NCI-H1092 (cell line): ENCODE measurements around the gene CCDC30.
"Not testable (repeated sequence)": the region's sequence is repeated elsewhere in the genome, so short reads cannot be mapped to it uniquely, and the experiment has no call there.

Experiments used
- DNase-seq: peaks from one replicate; lab custom pipeline; 2025; lab: John Stamatoyannopoulos, UW

Gene CCDC30

DNA sequence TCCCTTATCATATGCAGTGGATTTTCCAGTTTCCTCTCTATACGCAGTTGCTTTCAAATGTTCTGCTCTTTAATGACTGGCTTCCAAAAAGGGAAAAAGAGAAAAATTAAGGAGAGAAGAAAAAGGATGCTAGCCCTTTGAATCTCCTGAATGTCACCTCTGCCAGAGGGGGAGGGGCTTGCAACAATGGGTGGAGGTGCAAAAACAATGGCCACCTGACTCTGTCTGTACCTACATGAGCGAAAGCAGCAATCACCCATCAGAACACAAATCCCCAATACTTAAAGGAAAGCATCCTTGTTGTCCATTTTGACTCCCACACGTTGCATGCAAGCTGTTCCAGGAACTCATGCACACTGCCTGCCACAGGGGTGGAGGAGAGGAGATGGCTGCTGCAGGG, 61.2 kb downstream of the CCDC30 start:
- DNase-seq = no peak

DNA sequence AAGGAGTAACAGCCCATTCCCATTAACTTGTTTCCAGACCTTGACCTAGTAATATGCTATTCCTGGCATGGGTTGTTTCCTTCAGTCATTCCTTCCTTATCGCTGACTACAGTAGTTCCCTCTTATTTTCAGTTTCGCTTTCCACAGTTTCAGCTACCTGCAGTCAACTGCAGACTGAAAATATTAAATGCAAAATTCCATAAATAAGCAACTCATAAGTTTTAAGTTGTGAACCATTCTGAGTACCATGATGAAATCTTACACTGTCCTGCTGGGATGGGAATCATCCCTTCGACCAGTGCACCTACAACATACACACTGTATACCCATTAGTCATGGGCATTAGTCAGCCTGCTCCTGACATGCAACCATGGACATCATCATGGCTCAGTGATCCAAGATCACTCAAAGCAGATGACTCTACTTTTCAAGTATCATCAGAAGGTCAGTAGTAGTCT, 66.7 kb downstream of the CCDC30 start:
- DNase-seq = no peak

DNA sequence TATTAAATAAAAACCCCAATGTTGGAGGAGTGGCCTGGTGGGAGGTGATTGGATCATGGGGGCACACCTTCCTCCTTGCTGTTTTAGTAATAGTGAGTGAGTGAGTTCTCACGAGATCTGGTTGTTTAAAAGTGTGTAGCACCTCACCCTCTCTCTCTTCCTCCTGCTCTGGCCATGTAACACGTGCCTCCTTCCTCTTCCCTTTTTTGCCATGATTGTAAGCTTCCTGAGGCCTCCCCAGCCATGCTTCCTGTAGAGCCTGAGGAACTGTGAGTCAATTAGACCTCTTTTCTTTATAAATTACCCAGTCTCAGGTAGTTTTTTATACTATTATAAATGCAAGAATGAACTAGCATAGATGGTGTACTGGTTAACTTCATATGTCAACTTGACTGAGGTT, 68.0 kb downstream of the CCDC30 start:
- no peak for DNase-seq

DNA sequence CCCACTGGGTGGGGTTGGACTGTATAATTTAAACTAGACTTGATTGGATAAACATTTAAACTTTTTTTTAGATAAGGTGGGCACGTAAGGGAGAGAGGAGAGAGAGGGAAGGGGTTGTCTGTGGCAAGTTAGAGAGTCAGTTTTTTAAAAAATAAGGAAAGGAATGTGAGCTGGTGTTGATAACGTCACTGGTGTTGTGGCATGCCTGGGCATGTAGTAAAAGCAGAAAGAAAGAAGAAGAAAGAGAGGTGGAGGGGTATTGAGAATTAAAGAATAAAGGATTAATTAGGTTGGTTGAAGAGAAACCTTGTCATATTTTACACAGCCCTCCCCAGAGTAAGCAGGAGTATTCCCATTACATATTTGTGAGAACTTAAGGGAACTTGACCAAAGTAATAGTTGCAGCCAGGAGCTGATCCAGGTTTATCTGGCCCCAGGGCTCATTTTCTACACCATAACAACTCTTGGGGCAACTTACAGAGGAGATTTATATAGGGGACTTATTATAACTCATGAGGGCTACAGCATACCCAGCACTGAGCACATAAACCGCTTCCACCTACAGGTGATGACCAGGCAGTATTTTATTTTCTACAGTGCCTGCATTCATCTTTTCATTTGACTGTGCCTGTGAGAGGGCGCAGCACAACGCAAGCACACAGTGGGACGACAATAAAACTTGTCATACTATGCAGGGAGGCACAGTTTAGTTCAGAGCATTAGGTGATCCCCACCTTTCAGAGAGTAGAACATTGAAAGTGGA, 70.2 kb downstream of the CCDC30 start:
- no peak for DNase-seq

DNA sequence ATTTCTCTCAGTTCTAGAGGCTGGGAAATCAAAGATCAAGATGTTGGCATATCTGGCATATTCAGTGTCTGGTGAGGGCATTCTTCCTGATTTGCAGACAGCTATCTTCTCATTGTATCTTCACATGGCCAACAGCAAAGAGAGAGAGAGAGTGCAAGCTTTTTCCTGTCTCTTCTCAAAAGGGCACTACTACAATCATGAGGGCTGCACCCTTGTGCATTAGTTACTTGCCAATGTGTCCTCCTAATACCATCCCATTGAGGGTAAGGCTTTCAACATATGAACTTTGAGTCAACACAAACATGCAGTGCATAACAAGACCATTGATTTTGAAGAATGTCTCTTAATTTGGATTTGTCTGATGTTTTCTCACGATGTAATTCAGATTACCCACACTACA, 78.0 kb downstream of the CCDC30 start:
- no peak for DNase-seq

DNA sequence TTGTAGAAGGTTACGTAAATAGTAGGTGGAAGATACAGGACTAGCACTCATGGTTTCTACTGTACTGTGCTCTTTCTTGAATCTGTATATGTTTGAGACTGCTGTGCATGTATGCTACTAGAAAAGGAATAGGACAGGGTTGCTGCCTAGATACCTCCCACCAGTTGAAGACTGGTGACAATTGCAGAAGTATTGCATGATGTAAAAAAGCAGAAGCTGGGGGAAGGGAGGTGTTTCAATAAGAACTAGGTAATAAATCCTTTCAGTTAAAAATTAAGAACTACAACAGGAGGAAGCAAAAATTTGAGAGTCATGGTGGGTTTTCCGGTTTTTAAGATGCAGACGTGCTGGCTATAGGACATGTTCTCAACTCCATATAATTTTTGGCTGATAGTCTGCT, 88.1 kb downstream of the CCDC30 start:
- no peak for DNase-seq

DNA sequence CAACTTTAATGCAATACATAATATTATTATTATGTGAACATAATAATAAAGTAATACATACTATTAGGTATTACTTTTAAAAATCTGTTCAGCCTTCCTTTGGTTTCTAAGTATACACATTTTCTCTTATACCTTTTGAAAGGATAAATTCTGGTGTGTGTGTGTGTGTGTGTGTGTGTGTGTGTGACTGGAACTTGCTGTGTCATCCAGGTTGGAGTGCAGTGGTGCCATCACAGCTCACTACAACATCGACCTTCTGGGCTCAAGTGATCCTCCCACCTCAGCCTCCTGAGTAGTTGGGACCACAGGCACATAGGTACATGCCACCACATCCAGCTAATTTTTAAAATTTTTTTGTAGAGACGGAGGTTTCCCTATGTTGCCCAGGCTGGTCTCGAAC, 88.5 kb downstream of the CCDC30 start:
- no peak for DNase-seq

DNA sequence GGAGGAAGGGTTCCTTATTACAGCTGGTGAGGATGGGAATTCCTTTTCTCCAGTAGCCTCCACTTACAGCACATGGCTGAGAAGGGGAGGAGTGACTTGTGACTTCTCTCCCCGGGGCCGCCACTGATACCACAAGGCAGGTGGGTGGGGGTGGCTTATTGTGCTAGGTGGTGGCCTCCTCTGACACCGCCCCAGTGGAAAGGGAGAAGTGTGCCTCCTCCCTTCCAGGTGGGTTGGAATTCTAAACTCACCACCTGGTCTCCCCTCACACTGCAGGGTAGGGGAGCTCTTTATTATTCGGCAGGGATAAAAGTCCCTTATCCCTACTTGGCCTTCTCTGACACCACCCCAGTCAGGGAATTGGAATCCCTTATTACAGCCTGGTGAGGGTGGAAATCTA, 89.5 kb downstream of the CCDC30 start:
- DNase-seq = no peak

DNA sequence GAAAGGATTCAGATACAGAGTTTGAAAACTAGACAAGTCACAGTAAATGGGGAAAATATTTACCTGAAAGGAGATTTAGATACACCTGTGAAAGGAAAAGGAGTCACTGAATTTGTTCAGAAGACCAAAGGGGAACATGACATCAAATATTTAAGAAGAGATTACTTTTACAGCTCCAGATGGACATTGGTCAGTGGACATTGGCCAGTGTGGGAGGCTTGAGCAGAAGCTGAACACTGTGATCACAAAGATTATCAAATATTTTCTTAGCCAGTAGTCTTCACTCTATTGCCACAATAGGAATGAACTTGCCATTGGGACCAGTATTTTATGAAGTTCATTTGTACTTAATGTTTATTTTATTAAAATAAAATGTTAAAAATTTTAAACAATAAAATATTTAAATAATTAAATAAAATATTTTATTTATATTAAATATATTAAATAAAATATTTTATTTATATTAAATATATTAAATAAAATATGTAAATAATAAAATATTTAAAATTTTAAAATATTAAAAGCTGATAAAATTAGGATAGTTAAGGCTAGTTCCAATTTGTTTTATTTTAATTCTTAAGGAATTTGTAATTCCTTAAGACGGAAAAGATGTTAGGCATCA, 94.3 kb downstream of the CCDC30 start:
- no peak for DNase-seq

DNA sequence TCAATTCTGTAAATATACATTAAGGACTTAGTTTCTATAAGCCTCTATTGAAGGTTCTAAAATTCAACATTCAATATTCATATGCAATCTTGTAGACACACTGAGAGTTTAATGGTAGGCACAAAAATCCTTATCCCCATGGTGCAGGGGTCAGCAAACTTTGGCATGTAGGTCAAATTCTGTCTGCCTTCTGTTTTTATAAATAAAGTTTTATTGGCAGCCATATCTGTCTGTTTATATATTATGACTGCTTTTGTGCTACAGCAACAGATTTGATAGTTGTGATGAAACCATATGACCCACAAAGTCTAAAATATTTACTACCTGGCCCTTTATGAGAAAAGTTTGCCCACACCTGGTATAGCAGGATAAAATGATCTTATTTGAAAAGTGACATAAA, 104.0 kb downstream of the CCDC30 start:
- DNase-seq = no peak

DNA sequence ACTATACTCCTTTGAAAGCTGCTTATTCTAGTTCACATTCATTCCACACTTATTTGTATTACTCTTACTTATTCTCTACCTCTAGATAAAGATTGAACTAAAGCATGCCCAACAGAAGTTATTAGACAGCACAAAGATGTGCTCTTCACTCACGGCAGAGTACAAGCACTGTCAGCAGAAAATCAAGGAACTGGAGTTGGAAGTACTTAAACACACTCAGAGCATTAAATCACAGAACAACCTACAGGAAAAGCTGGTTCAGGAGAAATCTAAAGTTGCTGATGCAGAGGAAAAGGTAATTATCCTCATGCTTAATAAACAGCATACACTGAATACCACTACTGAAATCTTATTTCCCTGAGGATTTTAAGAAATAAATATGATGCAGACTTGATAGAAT, 113.8 kb downstream of the CCDC30 start:
- no peak for DNase-seq

DNA sequence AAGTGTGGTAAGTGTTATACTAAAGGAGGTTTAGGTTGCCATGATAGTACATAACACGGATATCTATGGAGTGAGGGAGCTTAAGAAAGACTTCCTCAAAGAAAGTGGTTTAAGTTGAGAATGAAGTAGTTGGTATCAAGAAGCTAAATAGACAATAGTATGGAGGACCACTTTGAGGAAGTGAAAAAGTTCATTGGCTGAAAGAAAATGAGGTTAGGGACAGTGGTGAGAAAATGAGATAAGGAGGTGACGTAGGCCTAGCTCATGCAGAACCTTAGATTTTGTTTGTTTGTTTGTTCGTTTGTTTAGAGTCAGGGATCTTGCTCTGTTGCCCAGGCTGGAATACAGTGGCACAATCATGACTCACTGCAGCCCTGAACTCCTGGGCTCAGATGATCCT, 122.9 kb downstream of the CCDC30 start:
- DNase-seq = no peak

DNA sequence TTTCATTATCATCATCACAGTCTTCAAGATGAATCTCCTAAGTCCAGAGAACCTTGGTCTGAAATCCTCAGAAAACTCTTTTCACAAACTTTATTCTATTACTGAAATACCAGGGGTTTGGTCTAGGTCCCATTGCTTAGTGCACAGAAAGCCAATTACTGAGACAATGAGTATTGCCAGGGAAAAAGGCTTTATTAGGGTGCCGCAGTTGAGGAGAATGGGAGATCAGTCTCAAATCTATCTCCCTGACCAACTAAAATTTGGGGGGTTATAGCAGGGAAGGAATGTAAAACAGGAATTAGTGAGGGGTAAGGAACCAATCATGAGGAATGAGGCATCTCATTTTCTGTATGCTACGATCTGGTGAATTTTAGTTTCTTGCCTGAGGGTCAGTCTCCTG, 124.7 kb downstream of the CCDC30 start:
- no peak for DNase-seq

DNA sequence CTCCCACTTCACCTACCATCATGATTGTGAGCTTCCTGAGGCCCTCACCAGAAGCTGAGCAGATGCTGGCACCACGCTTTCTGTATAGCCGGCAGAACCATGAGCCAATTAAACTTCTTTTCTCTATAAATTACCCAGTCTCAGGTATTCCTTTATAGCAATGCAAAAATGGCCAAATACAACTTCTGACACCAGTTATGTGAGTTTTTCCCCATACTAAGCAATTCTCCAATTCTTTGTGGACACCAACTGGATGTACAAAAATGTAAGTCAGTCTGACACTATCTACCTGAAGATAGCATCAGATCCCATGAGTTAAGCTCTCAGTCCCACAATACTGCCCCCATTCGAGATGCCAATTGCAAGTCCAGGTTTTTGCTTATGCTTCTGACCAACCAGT, 129.7 kb downstream of the CCDC30 start:
- no peak for DNase-seq

DNA sequence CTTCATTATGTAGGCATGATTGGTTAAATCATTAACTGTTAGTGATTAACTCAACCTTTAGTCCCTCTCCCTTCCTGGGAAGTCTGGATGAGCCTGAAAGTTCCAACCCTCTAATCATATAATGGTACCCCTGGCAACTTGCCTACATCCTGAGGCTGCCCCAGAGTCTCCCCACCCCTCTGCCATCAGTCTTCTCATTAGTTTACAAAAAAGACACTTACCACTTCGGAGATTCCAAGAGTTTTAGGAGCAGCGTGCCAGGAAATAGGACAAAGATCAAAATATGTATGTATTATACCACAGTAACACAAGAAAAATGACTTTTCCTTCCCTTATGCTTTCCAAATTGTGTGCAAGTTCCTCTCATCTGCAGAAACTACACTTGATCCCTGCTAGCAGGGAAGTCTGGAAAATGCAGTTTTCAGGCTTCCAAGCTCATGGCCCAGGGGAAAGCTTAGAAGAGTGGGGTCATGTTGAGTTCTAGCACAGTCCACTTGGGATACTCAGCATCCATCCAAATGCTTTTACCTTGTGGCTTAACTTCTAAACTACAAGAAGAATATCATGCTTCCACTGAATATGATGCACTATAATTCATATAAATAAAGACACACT, 130.5 kb downstream of the CCDC30 start:
- no peak for DNase-seq

DNA sequence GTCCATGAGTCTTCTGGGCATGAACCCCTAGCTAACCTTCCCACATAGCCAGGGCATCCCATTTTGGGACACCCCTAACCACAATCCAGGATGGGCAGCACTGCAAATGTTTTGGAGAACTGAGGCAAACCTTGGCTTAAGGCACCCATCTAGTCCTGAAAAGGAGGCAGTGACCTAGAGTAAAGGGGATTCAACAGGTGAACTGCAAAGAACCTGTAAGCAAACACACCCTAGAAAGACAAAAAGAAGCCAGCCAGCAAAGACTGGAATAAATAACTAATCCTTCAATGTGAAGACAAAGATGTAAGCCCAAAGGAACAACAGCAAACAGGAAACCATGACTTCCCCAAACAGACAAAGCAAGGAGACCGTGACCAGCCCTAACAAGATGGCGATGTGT, 138.4 kb downstream of the CCDC30 start:
- no peak for DNase-seq

DNA sequence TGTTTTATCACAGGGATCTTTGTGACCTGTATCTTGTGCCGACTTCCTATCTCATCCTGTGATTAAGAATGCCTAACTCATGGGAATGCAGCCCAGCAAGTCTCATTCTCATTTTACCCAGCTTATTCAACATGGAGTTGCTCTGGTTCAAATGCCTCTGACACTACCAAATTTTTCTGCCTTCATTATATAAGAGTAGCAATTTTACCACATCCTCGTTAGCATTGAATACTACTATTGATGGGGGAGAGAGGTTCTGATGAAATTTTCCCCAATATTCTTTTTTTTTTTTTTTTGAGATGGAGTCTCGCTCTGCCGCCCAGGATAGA, 150.7 kb downstream of the CCDC30 start:
- no peak for DNase-seq

DNA sequence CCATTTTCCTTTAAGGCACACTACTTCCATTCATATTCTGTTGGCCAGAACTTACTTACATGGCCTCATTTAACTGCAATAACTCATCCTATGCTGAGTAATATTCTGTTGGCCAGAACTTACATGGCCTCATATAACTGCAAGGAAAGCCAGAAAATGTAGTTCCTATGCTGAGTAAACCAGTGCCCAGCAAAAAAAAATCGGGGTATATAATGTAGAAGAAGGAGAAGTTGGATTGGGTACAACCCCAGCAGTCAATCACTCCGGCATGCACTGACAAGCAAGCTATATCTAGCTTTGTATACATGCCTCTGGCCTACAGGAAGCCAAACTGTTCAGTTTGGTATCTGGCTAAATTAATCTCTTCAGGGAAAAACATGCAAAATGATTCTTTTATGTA, 155.8 kb downstream of the CCDC30 start:
- DNase-seq = no peak

DNA sequence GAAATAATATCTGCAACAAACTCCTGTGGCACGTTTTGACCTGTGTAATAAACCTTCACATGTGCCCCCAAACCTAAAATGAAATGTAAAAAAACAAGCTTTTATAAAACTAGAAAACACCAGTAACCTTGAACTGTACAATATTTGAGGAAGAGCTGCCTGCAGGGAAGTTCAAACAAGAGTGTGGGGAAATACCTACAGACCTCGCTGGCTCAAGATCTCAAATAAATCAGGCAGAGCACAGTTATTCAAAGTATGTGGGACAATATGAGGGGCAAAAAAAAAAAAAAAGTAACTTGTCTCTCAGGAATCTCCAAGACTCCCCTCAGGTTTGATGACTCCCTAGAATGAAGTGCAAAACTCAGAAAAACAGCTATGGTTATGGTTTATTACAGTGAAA, 157.2 kb downstream of the CCDC30 start:
- DNase-seq = no peak

DNA sequence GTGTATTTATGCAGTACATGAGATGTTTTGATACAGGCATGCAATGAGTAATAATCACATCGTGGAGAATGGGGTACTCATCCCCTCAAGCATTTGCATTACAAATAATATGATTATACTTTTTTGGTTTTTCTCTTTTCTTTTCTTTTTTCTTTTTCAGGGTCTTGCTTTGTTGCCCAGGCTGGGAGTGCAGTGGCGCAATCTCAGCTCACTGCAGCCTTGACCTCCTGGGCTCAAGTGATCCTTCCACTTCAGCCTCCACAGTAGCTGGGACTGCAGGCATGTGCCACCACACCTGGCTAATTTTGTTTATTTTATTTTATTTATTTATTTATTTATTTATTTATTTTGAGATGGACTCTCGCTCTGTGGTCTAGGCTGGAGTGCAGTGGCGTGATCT, 158.1 kb downstream of the CCDC30 start:
- not testable (repeated sequence) for DNase-seq

DNA sequence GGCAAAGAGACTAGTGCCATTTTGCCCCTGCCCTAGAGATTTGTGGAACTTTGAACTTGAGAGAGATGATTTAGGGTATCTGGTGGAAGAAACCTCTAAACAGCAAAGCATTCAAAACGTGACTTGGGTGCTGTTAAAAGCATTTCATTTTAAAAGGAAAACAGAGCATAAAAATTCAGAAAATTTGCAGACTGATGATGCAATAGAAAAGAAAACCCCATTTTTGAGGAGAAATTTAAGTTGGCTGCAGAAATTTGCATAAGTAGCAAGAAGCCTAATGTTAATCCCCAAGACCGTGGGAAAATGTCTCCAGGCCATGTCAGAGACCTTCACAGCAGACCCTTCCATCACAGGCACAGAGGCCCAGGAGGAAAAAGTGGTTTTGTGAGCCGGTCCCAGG, 164.1 kb downstream of the CCDC30 start:
- DNase-seq = not testable (repeated sequence)

DNA sequence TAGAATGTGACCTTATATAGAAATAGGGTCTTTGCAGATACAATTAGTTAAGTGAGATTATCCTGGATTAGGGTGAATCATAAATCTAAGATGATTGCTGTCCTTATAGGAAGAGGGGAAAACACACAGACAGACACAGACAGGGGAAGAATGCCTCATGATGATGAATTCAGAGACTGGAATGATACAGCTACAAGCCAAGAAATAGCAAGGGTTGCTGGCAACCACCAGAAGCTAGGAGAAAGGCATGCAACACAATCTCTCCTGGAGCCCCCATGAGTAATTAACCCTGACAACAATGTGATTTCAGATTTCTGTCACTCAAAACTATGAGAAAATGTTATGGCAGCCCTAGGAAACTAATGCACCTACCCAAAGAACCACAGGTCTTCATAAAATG, 176.0 kb downstream of the CCDC30 start:
- no peak for DNase-seq

DNA sequence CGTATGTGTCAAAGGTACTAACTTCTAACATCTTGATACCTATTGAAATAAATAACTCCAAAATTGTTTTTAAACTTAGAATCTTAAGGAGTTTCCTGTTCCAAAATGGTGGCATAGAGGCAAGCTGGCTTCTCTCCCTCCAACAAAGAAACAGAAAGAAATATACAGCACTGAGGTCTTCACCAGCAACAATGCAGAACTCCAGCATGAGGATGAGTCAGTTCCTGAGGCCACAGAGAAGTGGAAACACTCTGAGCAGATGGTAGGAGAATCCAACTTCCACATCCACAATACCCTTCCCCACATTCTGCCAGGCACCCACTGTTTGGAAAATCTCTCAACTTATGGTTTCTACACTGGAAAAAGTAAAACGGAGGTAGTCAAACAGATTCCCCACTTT, 183.0 kb downstream of the CCDC30 start:
- no peak for DNase-seq

DNA sequence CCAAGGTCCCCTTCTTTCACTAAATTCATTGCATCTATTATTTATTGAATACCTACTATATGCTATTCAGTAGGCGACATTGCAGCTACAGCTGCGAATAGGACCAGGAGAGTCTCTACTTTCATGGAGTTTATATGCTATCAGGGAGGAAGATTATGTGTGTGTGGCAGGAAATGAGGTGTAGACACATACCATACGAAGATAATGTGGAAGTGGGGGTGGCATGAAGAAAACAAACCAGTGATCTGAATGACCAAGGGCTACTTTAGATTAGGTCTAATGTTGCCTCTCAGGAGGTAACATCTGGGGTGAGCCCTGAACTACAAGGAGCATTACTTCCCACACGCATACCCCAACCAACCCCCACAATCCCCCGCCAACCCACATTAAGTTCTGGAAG, 194.1 kb downstream of the CCDC30 start:
- no peak for DNase-seq
